GM18526 (cell line): ENCODE results near the gene CNDP2.

Experiments
- POLR2A ChIP-seq: IDR thresholded peaks from 3 replicates; pipeline ENCODE4 v1.6.1; 2011; ENCODE audit not compliant: insufficient read length; ENCODE audit errors: extremely low read depth

Gene CNDP2

GRCh38 chr18:74507097-74507881 lies 11.1 kb downstream of the CNDP2 start:
- TF ChIP-seq POLR2A: no peak

- no peak for TF ChIP-seq POLR2A
Measured at GRCh38 chr18:74507927-74508326, 11.8 kb downstream of the CNDP2 start.

GRCh38 chr18:74508366-74508765 lies 12.2 kb downstream of the CNDP2 start:
- TF ChIP-seq POLR2A: no peak

GRCh38 chr18:74508821-74509225 lies 12.7 kb downstream of the CNDP2 start:
- TF ChIP-seq POLR2A: no peak

GRCh38 chr18:74509856-74510769 lies 13.9 kb downstream of the CNDP2 start:
- TF ChIP-seq POLR2A: no peak

- TF ChIP-seq POLR2A: no peak
Measured at GRCh38 chr18:74510770-74511095, 14.6 kb downstream of the CNDP2 start.

GRCh38 chr18:74511823-74512222 lies 15.7 kb downstream of the CNDP2 start:
- no peak for TF ChIP-seq POLR2A

- TF ChIP-seq POLR2A: no peak
Measured at GRCh38 chr18:74512321-74513053, 16.3 kb downstream of the CNDP2 start.

- no peak for TF ChIP-seq POLR2A
Measured at GRCh38 chr18:74513149-74513882, 17.2 kb downstream of the CNDP2 start.

GRCh38 chr18:74513883-74514205 lies 17.7 kb downstream of the CNDP2 start:
- no peak for TF ChIP-seq POLR2A

GRCh38 chr18:74514860-74515495 lies 18.8 kb downstream of the CNDP2 start:
- no peak for TF ChIP-seq POLR2A

GRCh38 chr18:74515620-74516231 lies 19.6 kb downstream of the CNDP2 start:
- TF ChIP-seq POLR2A: no peak

- no peak for TF ChIP-seq POLR2A
Measured at GRCh38 chr18:74516271-74517235, 20.4 kb downstream of the CNDP2 start.
